COR-L47 (cell line): ENCODE measurements around the gene UBA3.

Experiments
- DNase-seq: peaks from one replicate; lab custom pipeline; 2025; lab: John Stamatoyannopoulos, UW

UBA3 gene

GRCh38 chr3:69011096-69011730, 69.0 kb downstream of the UBA3 start:
- no peak for DNase-seq

GRCh38 chr3:69009559-69010410, 70.4 kb downstream of the UBA3 start:
- no peak for DNase-seq

GRCh38 chr3:69008980-69009379, 71.2 kb downstream of the UBA3 start:
- no peak for DNase-seq

DNA sequence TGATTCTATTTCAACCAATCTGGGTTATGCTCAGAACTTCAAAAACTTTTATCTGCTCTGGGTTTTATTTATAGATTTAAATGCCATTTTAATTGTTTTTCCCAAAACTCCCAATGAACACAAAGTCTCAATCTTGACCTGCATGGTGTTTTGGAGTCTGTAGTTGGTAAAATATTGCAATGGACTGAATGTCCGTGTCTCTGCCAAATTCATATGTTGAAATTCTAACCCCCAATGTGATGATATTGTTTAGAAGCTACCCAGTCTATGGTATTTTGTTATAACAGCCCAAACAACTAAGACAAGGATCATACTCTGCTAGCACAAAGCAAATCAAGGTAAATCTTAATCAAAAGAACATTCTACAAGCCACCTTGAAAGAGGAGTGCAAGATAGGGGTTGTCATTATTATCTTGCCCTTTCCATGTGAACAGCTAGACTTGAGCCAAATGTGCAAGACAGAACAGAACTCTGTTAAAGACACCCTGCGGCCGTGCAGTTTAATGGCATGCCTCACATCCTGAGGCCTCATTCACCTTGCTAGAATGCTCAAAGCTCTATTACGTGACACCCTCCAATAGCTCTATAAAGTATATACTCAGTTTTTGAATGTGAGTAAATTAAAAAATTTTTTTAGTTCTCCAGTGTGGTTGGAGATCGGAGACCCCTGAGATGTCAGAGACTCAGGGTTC, 74.2 kb downstream of the UBA3 start:
- DNase-seq = no peak

DNA sequence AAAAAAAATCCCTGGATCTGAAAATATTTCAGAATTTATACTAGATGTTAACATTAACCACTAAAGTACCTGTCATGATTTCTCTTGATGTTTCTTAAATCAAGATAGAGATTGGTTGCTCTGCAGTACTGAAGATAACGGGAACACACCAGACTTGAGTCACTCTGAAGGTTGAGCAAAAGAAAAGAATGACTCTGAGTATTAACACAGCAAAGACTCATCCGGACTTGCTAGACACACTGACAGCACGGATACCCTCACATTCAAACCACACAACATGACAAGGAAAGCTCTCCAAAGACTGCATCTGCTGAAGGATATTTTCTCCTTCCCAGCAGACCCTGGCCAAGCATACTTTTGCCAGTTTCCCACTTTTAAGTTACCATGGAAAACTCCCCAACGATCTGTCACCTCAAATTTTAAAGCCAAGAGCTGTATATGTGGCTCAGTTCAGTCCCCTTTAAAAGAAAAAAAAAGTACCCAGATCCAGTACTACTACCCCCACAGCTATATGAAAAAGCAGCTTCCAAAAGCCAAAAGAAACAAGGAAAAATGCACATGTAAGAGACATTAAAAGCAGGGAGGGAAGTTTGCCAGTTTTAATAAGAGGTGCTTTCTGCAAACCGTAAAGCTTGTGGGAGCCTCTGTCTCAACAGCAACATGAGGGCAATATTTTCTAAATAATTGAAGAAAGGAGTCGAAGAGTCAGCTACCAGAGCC, 74.9 kb downstream of the UBA3 start:
- no peak for DNase-seq
